ENCODE data around the gene CYP19A1. TPM values are rescaled to one million over a fixed set of nuclear protein-coding genes. Genes with fewer than 3 reads are reported as not detected.
"Not testable (repeated sequence)": the region's sequence is repeated elsewhere in the genome, so short reads cannot be mapped to it uniquely, and the experiment has no call there.

Gene CYP19A1
- polyA plus RNA-seq, 3 donors: 0.28 to 2.7 (median 0.93) TPM

DNA sequence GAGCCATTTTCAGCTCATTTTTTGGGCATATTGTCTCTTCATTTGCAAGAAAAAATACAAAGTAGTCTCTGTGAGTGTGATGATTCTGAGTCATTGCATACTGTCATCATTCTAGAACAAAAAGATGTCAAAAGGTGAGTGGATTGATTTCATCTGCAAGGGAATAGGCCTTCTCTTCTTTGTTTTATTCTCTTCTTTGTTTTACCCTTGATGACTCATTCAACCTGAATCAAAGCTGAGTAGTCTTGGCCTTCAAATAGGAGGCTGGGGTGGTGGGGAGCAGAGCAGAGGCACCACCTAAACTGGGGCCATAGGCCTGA is 25.4 kb downstream of the CYP19A1 start:
- H3K27ac ChIP-seq (ENCODE audit: low read depth, low read length): no peak overlapping the region

GRCh38 chr15:51312166-51313073 is 26.0 kb downstream of the CYP19A1 start:
- H3K27ac ChIP-seq (ENCODE audit: low read depth, low read length): no peak overlapping the region

DNA sequence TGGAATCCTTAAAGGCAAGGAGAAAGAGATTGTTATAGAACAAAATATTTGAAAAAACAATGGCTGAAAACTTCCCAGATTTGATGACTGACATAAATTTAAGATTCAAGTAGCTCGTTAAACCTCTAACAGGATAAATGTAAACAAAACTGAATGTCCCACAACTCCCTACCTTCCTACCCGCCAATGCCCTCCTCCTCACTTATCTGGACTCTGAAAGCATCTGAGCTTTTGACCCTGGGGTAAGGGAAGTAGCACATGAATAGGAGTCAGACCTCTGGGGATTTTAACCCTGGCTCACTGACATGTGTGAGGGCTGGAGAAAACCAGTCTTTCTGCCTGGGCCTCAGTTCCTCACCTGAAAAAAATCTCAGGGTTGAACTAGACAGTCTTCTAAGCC is 26.9 kb downstream of the CYP19A1 start:
- H3K27ac ChIP-seq (ENCODE audit: low read depth, low read length): no peak overlapping the region
- WGBS, 3 donors: 73 to 83% (median 80%) methylated on average over 2 of the region's 2 CpGs

More at GRCh38 chr15:51312166-51313073, 26.0 kb downstream of the CYP19A1 start:
- WGBS, 3 donors: 68 to 78% (median 72%) methylated on average over 8 of the region's 8 CpGs

- 56 to 87% (median 66%) methylated on average over 2 of the region's 2 CpGs for WGBS, 3 donors
- H3K27ac ChIP-seq (ENCODE audit: low read depth, low read length): no peak overlapping the region
Observed at GRCh38 chr15:51310064-51310463, 28.3 kb downstream of the CYP19A1 start.

- WGBS, 3 donors: 77 to 88% (median 83%) methylated on average over 3 of the region's 3 CpGs
- H3K27ac ChIP-seq (ENCODE audit: low read depth, low read length): no peak overlapping the region
Observed at GRCh38 chr15:51307811-51308210, 30.6 kb downstream of the CYP19A1 start.

- no peak overlapping the region for H3K27ac ChIP-seq (ENCODE audit: low read depth, low read length)
- WGBS, 3 donors: 83 to 89% (median 87%) methylated on average over 3 of the region's 3 CpGs
Observed at GRCh38 chr15:51307325-51307724, 31.1 kb downstream of the CYP19A1 start.

- 50 to 70% (median 61%) methylated on average over 2 of the region's 2 CpGs for WGBS, 3 donors
Observed at GRCh38 chr15:51303462-51303980, 34.9 kb downstream of the CYP19A1 start.

DNA sequence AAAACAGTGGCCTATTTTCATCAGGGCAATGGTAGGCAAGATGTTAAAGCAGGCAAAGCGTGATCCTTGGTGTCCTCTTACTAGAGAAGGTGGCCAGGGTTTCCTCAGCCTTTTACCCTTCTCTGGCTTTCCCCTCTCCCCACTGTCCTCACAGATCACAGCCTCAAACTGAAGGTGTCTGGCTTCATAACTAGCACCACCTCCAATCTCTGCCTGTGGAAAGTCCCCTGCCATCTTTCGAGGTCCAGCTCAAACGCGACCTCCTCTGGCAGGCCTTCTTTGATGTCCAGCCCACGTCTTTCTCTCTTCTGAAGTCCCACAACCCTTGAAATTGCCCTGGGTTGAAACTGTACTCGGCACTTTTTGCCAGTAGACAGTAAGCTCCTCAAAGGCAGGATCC is 35.9 kb downstream of the CYP19A1 start:
- 74 to 93% (median 93%) methylated on average over 6 of the region's 6 CpGs for WGBS, 3 donors
- no peak overlapping the region for H3K27ac ChIP-seq (ENCODE audit: low read depth, low read length)

More at GRCh38 chr15:51303462-51303980, 34.9 kb downstream of the CYP19A1 start:
- H3K27ac ChIP-seq (ENCODE audit: low read depth, low read length): no peak overlapping the region

DNA sequence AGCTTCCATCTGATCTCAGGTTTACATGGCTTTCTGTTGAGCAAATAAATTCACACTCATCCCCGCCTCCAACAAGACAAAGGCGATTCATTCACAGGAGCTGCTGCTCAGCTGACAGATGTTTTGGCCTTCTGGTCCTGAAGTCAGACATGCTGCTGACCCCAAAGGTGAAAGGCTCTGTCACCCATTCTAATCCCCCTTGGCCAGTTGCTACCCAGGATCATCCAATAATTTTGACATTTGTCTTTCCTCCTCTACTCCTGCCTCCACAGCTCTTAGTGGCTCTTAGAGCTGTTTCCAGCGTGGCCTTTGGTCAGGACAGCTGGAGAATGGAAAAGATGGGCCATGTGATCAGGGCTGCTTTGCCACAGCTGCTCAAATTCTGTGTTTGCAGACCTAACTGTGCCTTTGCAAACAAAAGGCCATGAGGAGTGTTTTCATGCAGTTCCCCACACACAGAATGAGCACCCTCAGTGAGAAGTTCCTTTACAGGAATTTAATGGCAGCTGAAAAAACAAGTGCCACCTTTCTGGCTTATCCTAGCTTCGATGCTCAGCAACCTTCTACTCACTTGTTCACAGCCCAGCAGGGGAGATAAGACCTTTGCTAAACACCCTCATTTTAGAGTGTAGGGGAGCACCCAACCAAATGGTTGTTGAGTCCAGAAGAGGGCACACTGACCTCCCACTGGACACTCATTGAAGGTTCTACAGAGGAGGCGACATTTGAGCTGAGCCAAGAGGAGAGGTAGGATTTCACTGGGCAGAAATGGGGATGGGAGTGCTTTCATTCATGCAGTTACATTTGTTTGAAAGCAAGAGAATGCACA is 39.0 kb downstream of the CYP19A1 start:
- 66 to 91% (median 87%) methylated on average over 5 of the region's 5 CpGs for WGBS, 3 donors
- H3K27ac ChIP-seq (ENCODE audit: low read depth, low read length): no peak overlapping the region

DNA sequence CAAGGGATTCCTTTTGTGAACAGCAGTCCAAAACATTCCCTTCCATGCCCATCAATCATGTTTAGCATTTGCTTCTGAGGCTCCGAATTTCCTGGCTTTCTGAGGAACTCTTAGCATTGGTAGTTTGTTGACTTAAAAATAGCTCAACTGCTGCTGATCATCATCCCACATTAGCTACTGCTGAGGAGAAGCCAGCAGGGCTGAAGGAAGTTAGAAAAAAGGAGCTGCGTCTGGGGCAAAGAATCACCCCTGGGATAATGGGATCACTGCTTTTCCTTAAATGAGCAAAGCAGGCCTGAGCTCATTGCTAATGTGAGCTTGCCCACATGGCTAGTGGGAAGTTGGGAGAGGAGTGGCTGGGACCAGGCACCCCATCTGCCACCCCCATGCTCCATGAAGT is 39.8 kb downstream of the CYP19A1 start:
- 54 to 69% (median 60%) methylated on average over 2 of the region's 2 CpGs for WGBS, 3 donors

DNA sequence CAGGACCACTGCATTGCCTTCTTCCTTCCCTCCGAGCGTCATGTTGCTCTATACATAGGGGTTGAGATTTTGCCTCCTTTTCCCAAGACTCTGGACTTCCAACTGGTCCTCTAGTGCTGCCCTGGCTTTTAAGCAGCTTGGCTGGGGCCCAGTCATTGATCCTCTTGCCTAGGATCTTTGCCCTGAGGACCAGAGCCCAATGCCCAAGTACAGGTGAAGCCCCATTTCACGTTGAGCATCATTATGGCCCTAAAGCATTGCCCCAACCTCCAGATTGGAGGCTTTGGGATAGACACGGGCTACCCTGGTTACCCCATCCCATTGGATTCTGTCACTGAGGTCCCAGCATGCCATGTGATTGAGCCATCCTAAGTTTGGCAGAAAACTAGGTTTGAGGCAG is 47.7 kb downstream of the CYP19A1 start:
- WGBS, 3 donors: 86 to 87% (median 87%) methylated on average over 4 of the region's 4 CpGs
- H3K27ac ChIP-seq (ENCODE audit: low read depth, low read length): no peak overlapping the region

More for the DNA sequence above, 39.8 kb downstream of the CYP19A1 start:
- H3K27ac ChIP-seq (ENCODE audit: low read depth, low read length): no peak overlapping the region

- no peak overlapping the region for H3K27ac ChIP-seq (ENCODE audit: low read depth, low read length)
- WGBS, 3 donors: 58 to 81% (median 73%) methylated on average over 1 of the region's 1 CpG
Observed at GRCh38 chr15:51289290-51289689, 49.1 kb downstream of the CYP19A1 start.

GRCh38 chr15:51288143-51289065 is 50.0 kb downstream of the CYP19A1 start:
- 81 to 87% (median 82%) methylated on average over 13 of the region's 13 CpGs for WGBS, 3 donors

DNA sequence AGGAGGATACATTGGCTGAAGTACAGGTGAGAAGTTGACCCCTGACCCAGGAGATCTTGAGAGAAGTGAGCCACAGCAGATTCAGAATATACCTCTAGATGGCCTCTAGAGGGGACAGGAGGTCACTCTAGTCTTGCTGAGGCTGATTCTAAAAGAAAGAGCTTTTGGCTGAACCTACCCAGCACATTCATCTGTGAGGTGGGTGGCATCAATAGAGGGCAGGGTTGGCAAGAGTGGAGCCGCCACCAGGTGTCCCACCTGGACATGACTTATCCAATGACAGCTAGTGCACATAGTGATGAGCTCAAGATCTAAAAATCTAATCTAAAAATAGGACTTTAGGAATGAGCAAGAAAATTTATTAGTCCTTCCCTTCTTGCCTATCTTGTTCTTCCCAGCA is 51.6 kb downstream of the CYP19A1 start:
- WGBS, 3 donors: 96 to 100% (median 98%) methylated on average over 1 of the region's 1 CpG
- no peak overlapping the region for H3K27ac ChIP-seq (ENCODE audit: low read depth, low read length)

More at GRCh38 chr15:51288143-51289065, 50.0 kb downstream of the CYP19A1 start:
- no peak overlapping the region for H3K27ac ChIP-seq (ENCODE audit: low read depth, low read length)

- WGBS, 3 donors: 87 to 92% (median 88%) methylated on average over 6 of the region's 6 CpGs
- H3K27ac ChIP-seq (ENCODE audit: low read depth, low read length): no peak overlapping the region
Observed at GRCh38 chr15:51285399-51285798, 53.0 kb downstream of the CYP19A1 start.

DNA sequence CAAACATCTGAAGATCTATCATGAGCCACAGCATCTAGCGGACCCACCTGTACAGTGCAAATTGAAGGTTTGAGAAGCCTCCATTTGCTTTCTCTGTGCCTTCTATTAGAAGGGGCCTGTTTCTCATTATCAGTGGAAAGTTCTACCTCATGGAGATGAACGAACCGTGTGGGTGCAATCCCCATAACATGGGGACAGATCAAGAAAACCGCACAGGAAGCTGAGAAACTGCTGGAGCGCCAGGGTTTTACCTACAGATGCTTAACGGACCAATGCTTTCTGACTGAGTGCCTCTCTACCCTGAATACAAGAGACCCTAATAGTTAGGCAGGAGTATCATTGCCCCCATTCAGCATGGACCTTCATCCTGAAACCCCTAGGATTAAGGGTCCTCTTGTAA is 53.5 kb downstream of the CYP19A1 start:
- WGBS, 3 donors: 93 to 96% (median 95%) methylated on average over 6 of the region's 6 CpGs
- H3K27ac ChIP-seq (ENCODE audit: low read depth, low read length): no peak overlapping the region

DNA sequence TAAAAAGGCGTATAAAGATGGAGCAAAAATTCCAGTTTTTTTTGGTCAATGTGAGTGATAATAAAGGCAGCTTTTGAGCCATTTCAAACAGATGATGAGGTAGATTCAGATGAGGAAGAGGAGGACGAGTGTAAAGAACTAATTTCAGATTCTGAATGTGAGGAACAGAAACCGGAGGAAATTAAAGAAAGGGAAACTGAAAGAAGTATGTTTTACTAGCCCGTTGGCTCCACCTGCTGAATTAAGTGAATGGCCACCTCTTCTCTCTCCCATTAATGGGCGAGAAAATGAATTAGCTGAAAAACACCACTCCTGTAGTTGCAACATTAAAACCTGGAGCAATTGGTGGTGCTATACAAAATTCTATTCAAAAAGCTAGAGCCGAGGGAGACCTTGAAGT is 55.4 kb downstream of the CYP19A1 start:
- 72 to 84% (median 75%) methylated on average over 6 of the region's 6 CpGs for WGBS, 3 donors
- H3K27ac ChIP-seq (ENCODE audit: low read depth, low read length): no peak overlapping the region

GRCh38 chr15:51282241-51282640 is 56.2 kb downstream of the CYP19A1 start:
- WGBS, 3 donors: 54 to 72% (median 67%) methylated on average over 2 of the region's 2 CpGs
- H3K27ac ChIP-seq (ENCODE audit: low read depth, low read length): not testable (repeated sequence)

Data from adipose tissue (tissue), 3 donors.